ENCODE data around the gene MICAL1. TPM values are rescaled to one million over a fixed set of nuclear protein-coding genes. Genes with fewer than 3 reads are reported as not detected.

The MICAL1 gene
- total and polyA plus RNA-seq, 10 of the 15 experiments (the other 5 are each of a cell fraction or from before 2014, with no cell fraction given) = 0.32 to 71.6 (median 45.3) TPM

DNA sequence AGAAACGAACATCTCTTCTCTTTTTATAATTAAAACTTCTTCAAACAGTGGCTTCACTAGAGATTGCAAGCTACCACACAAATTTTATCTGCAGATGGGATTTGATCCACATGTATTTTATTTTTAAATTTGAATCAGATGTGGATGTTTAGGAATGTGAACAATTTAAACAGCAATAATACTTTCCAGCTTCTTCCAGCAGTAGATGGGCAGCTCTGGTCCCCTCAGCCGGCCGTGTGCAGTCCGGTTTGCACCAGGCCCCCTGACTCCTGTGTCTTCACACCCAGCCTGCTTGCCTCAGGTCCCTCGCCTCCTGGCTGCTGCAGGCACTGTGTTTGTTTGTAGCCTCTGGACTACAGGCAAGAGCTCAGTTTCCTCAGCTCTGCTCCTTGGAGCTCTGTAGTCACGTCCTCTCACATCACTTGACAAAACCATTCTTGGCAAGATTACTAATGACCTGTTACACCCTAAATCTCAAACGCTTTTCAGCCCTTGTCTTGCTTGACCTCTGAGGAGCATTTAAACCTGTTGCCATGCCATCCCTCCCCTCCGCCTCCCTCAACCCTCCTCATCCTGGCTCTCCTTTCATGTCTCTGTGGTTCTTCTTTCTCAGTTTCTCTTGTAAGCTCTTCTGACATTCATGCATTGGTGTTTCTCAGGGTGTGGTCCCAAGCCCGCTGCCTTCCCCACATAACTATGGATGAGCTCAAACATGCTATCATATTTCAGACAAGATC lies 40.6 kb upstream of the MICAL1 start (continued):
- TF ChIP-seq, protein P1, sequence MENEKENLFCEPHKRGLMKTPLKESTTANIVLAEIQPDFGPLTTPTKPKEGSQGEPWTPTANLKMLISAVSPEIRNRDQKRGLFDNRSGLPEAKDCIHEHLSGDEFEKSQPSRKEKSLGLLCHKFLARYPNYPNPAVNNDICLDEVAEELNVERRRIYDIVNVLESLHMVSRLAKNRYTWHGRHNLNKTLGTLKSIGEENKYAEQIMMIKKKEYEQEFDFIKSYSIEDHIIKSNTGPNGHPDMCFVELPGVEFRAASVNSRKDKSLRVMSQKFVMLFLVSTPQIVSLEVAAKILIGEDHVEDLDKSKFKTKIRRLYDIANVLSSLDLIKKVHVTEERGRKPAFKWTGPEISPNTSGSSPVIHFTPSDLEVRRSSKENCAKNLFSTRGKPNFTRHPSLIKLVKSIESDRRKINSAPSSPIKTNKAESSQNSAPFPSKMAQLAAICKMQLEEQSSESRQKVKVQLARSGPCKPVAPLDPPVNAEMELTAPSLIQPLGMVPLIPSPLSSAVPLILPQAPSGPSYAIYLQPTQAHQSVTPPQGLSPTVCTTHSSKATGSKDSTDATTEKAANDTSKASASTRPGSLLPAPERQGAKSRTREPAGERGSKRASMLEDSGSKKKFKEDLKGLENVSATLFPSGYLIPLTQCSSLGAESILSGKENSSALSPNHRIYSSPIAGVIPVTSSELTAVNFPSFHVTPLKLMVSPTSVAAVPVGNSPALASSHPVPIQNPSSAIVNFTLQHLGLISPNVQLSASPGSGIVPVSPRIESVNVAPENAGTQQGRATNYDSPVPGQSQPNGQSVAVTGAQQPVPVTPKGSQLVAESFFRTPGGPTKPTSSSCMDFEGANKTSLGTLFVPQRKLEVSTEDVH (IDR thresholded peaks at IDR 0.05; ENCODE audit: low read depth, partially characterized antibody) = no peak
- TF ChIP-seq SREBF2 (IDR thresholded peaks at IDR 0.05; ENCODE audit: low read length) (no peak), SUPT20H (IDR thresholded peaks at IDR 0.05; ENCODE audit: borderline replicate concordance, control insufficient read depth, low read depth, low read length) (no peak), CHD1 (IDR thresholded peaks at IDR 0.05; ENCODE audit: low read depth, low read length) (no peak), SIN3A (IDR thresholded peaks at IDR 0.05; ENCODE audit: low read depth, low read length) (no peak), RAD21 (IDR thresholded peaks at IDR 0.05; ENCODE audit: insufficient read depth, low read depth, low read length) (no peak)
- TF ChIP-seq, protein P2, sequence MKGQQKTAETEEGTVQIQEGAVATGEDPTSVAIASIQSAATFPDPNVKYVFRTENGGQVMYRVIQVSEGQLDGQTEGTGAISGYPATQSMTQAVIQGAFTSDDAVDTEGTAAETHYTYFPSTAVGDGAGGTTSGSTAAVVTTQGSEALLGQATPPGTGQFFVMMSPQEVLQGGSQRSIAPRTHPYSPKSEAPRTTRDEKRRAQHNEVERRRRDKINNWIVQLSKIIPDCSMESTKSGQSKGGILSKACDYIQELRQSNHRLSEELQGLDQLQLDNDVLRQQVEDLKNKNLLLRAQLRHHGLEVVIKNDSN (IDR thresholded peaks at IDR 0.05; ENCODE audit: borderline replicate concordance, extremely low read length, insufficient read depth, low read depth, low read length) = no peak

DNA sequence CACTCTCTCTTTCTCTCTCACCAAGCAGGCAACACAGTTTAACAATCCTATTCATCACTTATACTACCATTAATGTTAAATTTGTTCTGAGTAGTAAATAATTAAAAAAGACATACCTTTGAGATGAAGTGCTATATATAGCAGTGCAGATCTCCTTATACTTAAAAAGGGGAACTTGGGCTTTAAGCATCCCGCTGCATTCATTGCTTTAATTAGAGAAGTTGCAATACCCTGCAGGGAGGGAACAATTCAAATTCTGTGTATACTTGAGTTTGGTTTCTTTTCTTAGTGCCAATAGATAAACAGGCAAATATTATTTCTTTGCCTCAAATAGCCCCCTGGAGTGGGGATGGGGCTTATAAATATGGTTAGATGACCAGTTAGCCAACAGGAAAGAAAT lies 38.3 kb upstream of the MICAL1 start:
- ChIA-PET CTCF (no interaction called here), SMC1A (ENCODE audit: uncharacterized antibody, unreplicated experiment) (interaction anchor here (1.2 kb wide), 1 partner anchor 37 kb away, joined by 3 read pairs; no protein-coding TSS in a partner anchor), POLR2A (no interaction called here), RAD21 (ENCODE audit: unreplicated experiment) (no interaction called here)
- H3K27ac ChIP-seq (ENCODE audit: control insufficient read depth, insufficient read depth) = no peak overlapping the region
- no peaks in the 10 kb centered on the region for H3K36me3 ChIP-seq (ENCODE audit: control insufficient read depth in 2 of 2, insufficient read depth in 2 of 2, low read length in 1 of 2)
- ATAC-seq (peak; percentile 25; the same call in 1 of the 3 replicates), DNase-seq (ENCODE audit: low read depth, low spot score) (no peak), FAIRE-seq (no peak)
- in situ Hi-C loops (cut with MboI) (no loop called here), intact Hi-C loops (cut with micrococcal nuclease; ENCODE audit: unreplicated experiment) (no loop called here)
- no peak overlapping the region for H2AFZ ChIP-seq (ENCODE audit: control insufficient read depth, low read depth, low read length)
- WGBS (ENCODE audit: insufficient coverage, insufficient replicate concordance, low lambda C conversion rate, missing lambda C conversion rate) = 100% methylated on average over 1 of the region's 1 CpG
- no TSS peak for BruUV-seq (replicated peaks)
- H3K27me3 ChIP-seq (replicated peaks in 1 of 2; ENCODE audit: control insufficient read depth in 2 of 2, insufficient read depth in 2 of 2, low read length in 1 of 2) = no peaks in the 10 kb centered on the region; a peak in 1 of 4 replicates
- H3K4me1 ChIP-seq (ENCODE audit: control insufficient read depth, insufficient read depth, low read length) = no peaks in the 10 kb centered on the region
- no peak overlapping the region for H3K9ac ChIP-seq (ENCODE audit: control insufficient read depth, insufficient read depth, low read length)
- H3K9me3 ChIP-seq (replicated peaks; ENCODE audit: control insufficient read depth, insufficient read depth, low read length) = no peaks in the 10 kb centered on the region
- no peak overlapping the region for H3K4me3 ChIP-seq
- H3K79me2 ChIP-seq (ENCODE audit: control insufficient read depth, insufficient read depth, low read length) = no peaks in the 10 kb centered on the region
- TF ChIP-seq CHD4 (IDR thresholded peaks at IDR 0.05) = no peak
- TF ChIP-seq FOXK2 (IDR thresholded peaks at IDR 0.05) = no peak
- TF ChIP-seq SREBF2 (IDR thresholded peaks at IDR 0.05; ENCODE audit: low read length) = no peak
- no peak for TF ChIP-seq CREB1 (IDR thresholded peaks at IDR 0.05; ENCODE audit: low read depth)
- TF ChIP-seq, protein P3, sequence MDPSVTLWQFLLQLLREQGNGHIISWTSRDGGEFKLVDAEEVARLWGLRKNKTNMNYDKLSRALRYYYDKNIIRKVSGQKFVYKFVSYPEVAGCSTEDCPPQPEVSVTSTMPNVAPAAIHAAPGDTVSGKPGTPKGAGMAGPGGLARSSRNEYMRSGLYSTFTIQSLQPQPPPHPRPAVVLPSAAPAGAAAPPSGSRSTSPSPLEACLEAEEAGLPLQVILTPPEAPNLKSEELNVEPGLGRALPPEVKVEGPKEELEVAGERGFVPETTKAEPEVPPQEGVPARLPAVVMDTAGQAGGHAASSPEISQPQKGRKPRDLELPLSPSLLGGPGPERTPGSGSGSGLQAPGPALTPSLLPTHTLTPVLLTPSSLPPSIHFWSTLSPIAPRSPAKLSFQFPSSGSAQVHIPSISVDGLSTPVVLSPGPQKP (IDR thresholded peaks at IDR 0.05; ENCODE audit: low read depth, low read length) = no peak
- TF ChIP-seq KLF5 (IDR thresholded peaks at IDR 0.05; ENCODE audit: partially characterized antibody) = no peak
- TF ChIP-seq GABPA (IDR thresholded peaks at IDR 0.05; ENCODE audit: low read depth) = no peak
- no peak for TF ChIP-seq RB1 (IDR thresholded peaks at IDR 0.05; ENCODE audit: borderline replicate concordance)
- TF ChIP-seq, protein P4, sequence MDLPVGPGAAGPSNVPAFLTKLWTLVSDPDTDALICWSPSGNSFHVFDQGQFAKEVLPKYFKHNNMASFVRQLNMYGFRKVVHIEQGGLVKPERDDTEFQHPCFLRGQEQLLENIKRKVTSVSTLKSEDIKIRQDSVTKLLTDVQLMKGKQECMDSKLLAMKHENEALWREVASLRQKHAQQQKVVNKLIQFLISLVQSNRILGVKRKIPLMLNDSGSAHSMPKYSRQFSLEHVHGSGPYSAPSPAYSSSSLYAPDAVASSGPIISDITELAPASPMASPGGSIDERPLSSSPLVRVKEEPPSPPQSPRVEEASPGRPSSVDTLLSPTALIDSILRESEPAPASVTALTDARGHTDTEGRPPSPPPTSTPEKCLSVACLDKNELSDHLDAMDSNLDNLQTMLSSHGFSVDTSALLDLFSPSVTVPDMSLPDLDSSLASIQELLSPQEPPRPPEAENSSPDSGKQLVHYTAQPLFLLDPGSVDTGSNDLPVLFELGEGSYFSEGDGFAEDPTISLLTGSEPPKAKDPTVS (IDR thresholded peaks at IDR 0.05; ENCODE audit: low read depth, low read length) = no peak
- H4K20me1 ChIP-seq (ENCODE audit: control insufficient read depth, insufficient read depth) = no peaks in the 10 kb centered on the region
- H3K4me2 ChIP-seq (ENCODE audit: control insufficient read depth, insufficient read depth) = no peak overlapping the region

Data from GM12878 (cell line).